ENCODE measurements around the gene TDRD7. TPM values are rescaled to one million over a fixed set of nuclear protein-coding genes. Genes with fewer than 3 reads are reported as not detected.
A peak's percentile ranks its signal among the peaks of the same experiment; 100 is the strongest.

TDRD7 gene
- total RNA-seq, 3 donors from 2014 or later (not counting 1 experiment from before 2014, with no cell fraction given): 9.8 to 16.4 (median 16.3) TPM

- H3K27ac ChIP-seq (ENCODE audit: low read length): no peak overlapping the region
- H3K36me3 Mint-ChIP-seq: no peaks in the 10 kb centered on the region
- intact Hi-C loops (cut with micrococcal nuclease): no loop called here
- H3K9me3 Mint-ChIP-seq: no peaks in the 10 kb centered on the region
- H3K4me1 ChIP-seq (ENCODE audit: control insufficient read depth, insufficient read depth, low read length): peaks cover 28% of the 10 kb centered on the region
- peak in 1 of 2 donors; percentile 61 for DNase-seq
- peak overlapping the region in 1 of 2 donors; percentile 29 for H3K27ac Mint-ChIP-seq
- peaks cover 0 to 17% of the 10 kb centered on the region in 2 donors for H3K4me1 Mint-ChIP-seq
- H3K4me3 Mint-ChIP-seq: no peak overlapping the region
- peak; percentile 42 to 72 (median 72) for ATAC-seq
- H3K27me3 Mint-ChIP-seq (ENCODE audit: low read depth in 2 of 2): peaks cover 9 to 23% of the 10 kb centered on the region in 2 donors
- TF ChIP-seq CTCF (IDR thresholded peaks at IDR 0.05): no peak
- 55% methylated on average over 4 of the region's 5 CpGs for WGBS (ENCODE audit: insufficient coverage)
- no peaks in the 10 kb centered on the region for H3K9me3 ChIP-seq (ENCODE audit: control insufficient read depth, insufficient read depth, low read length)
- peaks cover 2% of the 10 kb centered on the region for H3K27me3 ChIP-seq (ENCODE audit: control insufficient read depth, insufficient read depth, low read length)
- no peak overlapping the region for H3K4me3 ChIP-seq (ENCODE audit: low read length)
- no peaks in the 10 kb centered on the region for H3K36me3 ChIP-seq (ENCODE audit: control insufficient read depth, insufficient read depth, low read length)
Measured at GRCh38 chr9:97388721-97389238, 23.1 kb upstream of the TDRD7 start.

DNA sequence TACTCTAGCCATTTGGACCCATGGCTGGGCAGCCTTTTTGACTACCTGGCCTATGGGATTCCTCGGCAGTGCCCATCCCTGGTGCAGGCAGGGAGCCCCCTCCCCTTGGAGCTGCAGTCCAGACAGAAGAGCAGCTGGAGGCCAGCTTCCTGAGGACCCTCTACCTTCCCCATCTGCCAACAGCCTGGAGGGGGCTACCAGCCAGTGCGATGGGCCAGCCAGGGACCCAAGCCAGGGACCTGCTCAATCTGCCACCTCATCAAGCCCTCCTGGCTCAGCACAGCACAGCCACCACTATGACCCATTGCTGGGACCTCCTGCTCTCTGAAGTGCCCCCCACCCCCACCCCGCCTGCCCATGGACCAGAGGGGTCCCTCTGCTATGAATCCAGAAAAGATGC is 22.6 kb upstream of the TDRD7 start:
- Histone ChIP-seq H3K36me3 (ENCODE audit: control insufficient read depth, insufficient read depth, low read length) (no peaks in the 10 kb centered on the region), H3K4me1 (ENCODE audit: control insufficient read depth, insufficient read depth, low read length) (peaks cover 28% of the 10 kb centered on the region), H3K27me3 (ENCODE audit: control insufficient read depth, insufficient read depth, low read length) (peaks cover 2% of the 10 kb centered on the region), H3K9me3 (ENCODE audit: control insufficient read depth, insufficient read depth, low read length) (no peaks in the 10 kb centered on the region), H3K4me3 (ENCODE audit: low read length) (no peak overlapping the region), H3K27ac (ENCODE audit: low read length) (no peak overlapping the region)
- Mint-ChIP-seq H3K36me3 (no peaks in the 10 kb centered on the region), H3K27me3 (ENCODE audit: low read depth in 2 of 2) (peaks cover 9 to 23% of the 10 kb centered on the region in 2 donors), H3K4me3 (no peak overlapping the region), H3K9me3 (no peaks in the 10 kb centered on the region), H3K4me1 (peaks cover 0 to 17% of the 10 kb centered on the region in 2 donors), H3K27ac (no peak overlapping the region)
- TF ChIP-seq CTCF (IDR thresholded peaks at IDR 0.05): no peak
- DNase-seq (no peak), ATAC-seq (no peak)
- intact Hi-C loops (cut with micrococcal nuclease): no loop called here
- WGBS (ENCODE audit: insufficient coverage): 85% methylated on average over 3 of the region's 3 CpGs

GRCh38 chr9:97390791-97391406 is 21.0 kb upstream of the TDRD7 start:
- Mint-ChIP-seq H3K4me1 (peaks cover 0 to 17% of the 10 kb centered on the region in 2 donors), H3K36me3 (no peaks in the 10 kb centered on the region), H3K27me3 (ENCODE audit: low read depth in 2 of 2) (peaks cover 9 to 23% of the 10 kb centered on the region in 2 donors), H3K9me3 (no peaks in the 10 kb centered on the region), H3K27ac (no peak overlapping the region), H3K4me3 (no peak overlapping the region)
- intact Hi-C loops (cut with micrococcal nuclease): no loop called here
- Histone ChIP-seq H3K27ac (ENCODE audit: low read length) (no peak overlapping the region), H3K9me3 (ENCODE audit: control insufficient read depth, insufficient read depth, low read length) (no peaks in the 10 kb centered on the region), H3K36me3 (ENCODE audit: control insufficient read depth, insufficient read depth, low read length) (no peaks in the 10 kb centered on the region), H3K4me1 (ENCODE audit: control insufficient read depth, insufficient read depth, low read length) (peaks cover 31% of the 10 kb centered on the region), H3K4me3 (ENCODE audit: low read length) (no peak overlapping the region), H3K27me3 (ENCODE audit: control insufficient read depth, insufficient read depth, low read length) (peaks cover 2% of the 10 kb centered on the region)
- no peak for ATAC-seq
- WGBS (ENCODE audit: insufficient coverage): 93% methylated on average over 10 of the region's 10 CpGs
- DNase-seq: no peak
- TF ChIP-seq CTCF (IDR thresholded peaks at IDR 0.05): no peak
